Upper lobe of left lung (tissue), 4 donors: ENCODE results near the gene UGT1A9.

ENCODE experiments used
- EP300 ChIP-seq, 4 donors: sonication (generic); formaldehyde crosslinking; IDR thresholded peaks; one replicate each; pipeline ENCODE4 v1.5.1; 2017; ENCODE audit warnings: antibody characterized with exemption in 4 of 4, control low read depth in 2 of 4
- POLR2A ChIP-seq, 4 donors: fragments of 450-650 bp; IDR thresholded peaks; one replicate each; pipeline ENCODE4 v1.5.1; 2016 to 2017; ENCODE audit warnings: antibody characterized with exemption in 4 of 4, mild to moderate bottlenecking in 2 of 4
- POLR2AphosphoS5 ChIP-seq, 2 donors: sonication (generic); formaldehyde crosslinking; IDR thresholded peaks; one replicate each; pipeline ENCODE4 v1.5.1; 2017; ENCODE audit warnings: antibody characterized with exemption in 2 of 2
- TF ChIP-seq, protein P1 (sequence below), 6 experiments: fragments of 450-650 bp in 4 of 6; fragments of 200-600 bp in 2 of 6; sonication (generic) in 2 of 6; IDR thresholded peaks; one replicate each; pipeline ENCODE4 v1.5.1; 2016 to 2019; ENCODE audit warnings: antibody characterized with exemption in 6 of 6

- TF ChIP-seq, protein P1, sequence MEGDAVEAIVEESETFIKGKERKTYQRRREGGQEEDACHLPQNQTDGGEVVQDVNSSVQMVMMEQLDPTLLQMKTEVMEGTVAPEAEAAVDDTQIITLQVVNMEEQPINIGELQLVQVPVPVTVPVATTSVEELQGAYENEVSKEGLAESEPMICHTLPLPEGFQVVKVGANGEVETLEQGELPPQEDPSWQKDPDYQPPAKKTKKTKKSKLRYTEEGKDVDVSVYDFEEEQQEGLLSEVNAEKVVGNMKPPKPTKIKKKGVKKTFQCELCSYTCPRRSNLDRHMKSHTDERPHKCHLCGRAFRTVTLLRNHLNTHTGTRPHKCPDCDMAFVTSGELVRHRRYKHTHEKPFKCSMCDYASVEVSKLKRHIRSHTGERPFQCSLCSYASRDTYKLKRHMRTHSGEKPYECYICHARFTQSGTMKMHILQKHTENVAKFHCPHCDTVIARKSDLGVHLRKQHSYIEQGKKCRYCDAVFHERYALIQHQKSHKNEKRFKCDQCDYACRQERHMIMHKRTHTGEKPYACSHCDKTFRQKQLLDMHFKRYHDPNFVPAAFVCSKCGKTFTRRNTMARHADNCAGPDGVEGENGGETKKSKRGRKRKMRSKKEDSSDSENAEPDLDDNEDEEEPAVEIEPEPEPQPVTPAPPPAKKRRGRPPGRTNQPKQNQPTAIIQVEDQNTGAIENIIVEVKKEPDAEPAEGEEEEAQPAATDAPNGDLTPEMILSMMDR (IDR thresholded peaks at IDR 0.05) = no peak
- no peak for TF ChIP-seq POLR2AphosphoS5 (IDR thresholded peaks at IDR 0.05)
- no peak for TF ChIP-seq POLR2A (IDR thresholded peaks at IDR 0.05)
- no peak for TF ChIP-seq EP300 (IDR thresholded peaks at IDR 0.05)
Measured at GRCh38 chr2:233679196-233679595, 7.5 kb downstream of the UGT1A9 start.
